IMR-90 (cell line): ENCODE measurements around the gene ARHGAP19. TPM values are rescaled to one million over a fixed set of nuclear protein-coding genes. Genes with fewer than 3 reads are reported as not detected.

Experiments
- ATAC-seq: fragments of 200-7000 bp; cut with Tn5 transposase; 2 replicates; pipeline ENCODE4 v1.9.1; 2020; ENCODE audit warnings: low read depth, mild to moderate bottlenecking, moderate library complexity
- BruUV-seq: library from RNA; stranded (reverse); fragments of 400-500 nt; replicated peaks from 2 replicates; lab custom pipeline; 2021; lab: Mats Ljungman, UMichigan
- CTCF ChIA-PET: fragments of 300-600 bp; formaldehyde crosslinking; extraction: SDS; loops from one replicate; lab custom pipeline; 2021; ENCODE audit warnings: antibody characterized with exemption; lab: Yijun Ruan, JAX
- POLR2A ChIA-PET: fragments of 300-600 bp; sonication (Branson Sonifier 250); formaldehyde crosslinking; loops from one replicate; lab custom pipeline; 2022; ENCODE audit warnings: antibody characterized with exemption; ENCODE audit not compliant: unreplicated experiment; lab: Charles Lee
- DNase-seq: peaks from one replicate; pipeline ENCODE4 v3.0.0; 2013
- H2AFZ ChIP-seq: replicated peaks from 2 replicates; pipeline ENCODE3; 2013; ENCODE audit warnings: low read length, mild to moderate bottlenecking; ENCODE audit not compliant: poor library complexity
- H2AK5ac ChIP-seq: 2 replicates; pipeline ENCODE4 v1.6.1; 2013; ENCODE audit warnings: low read depth, low read length, inconsistent platforms
- H2AK9ac ChIP-seq: replicated peaks from 2 replicates; pipeline ENCODE3; 2013; ENCODE audit warnings: mild to moderate bottlenecking, low read depth, low read length, moderate library complexity; ENCODE audit not compliant: poor library complexity
- H2BK120ac ChIP-seq: 2 replicates; pipeline ENCODE4 v1.6.1; 2013; ENCODE audit warnings: low read depth, low read length, inconsistent platforms
- H2BK15ac ChIP-seq: 3 replicates; pipeline ENCODE4 v1.6.1; 2013; ENCODE audit warnings: low read depth, low read length, inconsistent platforms
- H2BK20ac ChIP-seq: 2 replicates; pipeline ENCODE4 v1.6.1; 2013; ENCODE audit warnings: low read depth, mild to moderate bottlenecking, inconsistent platforms, low read length, moderate library complexity
- H2BK5ac ChIP-seq: 2 replicates; pipeline ENCODE4 v1.6.1; 2013; ENCODE audit warnings: mild to moderate bottlenecking, low read depth, low read length, inconsistent platforms; ENCODE audit not compliant: poor library complexity, severe bottlenecking
- H3K14ac ChIP-seq: replicated peaks from 2 replicates; pipeline ENCODE4 v1.6.1; 2013; ENCODE audit warnings: low read depth, low read length, inconsistent platforms
- H3K18ac ChIP-seq: 2 replicates; pipeline ENCODE4 v1.6.1; 2013; ENCODE audit warnings: low read depth, low read length, control low read depth
- H3K23ac ChIP-seq: 2 replicates; pipeline ENCODE4 v1.6.1; 2013; ENCODE audit warnings: low read depth, low read length, inconsistent platforms
- H3K27ac ChIP-seq: 2 replicates; pipeline ENCODE4 v1.5.1; 2013; ENCODE audit warnings: mild to moderate bottlenecking, control low read depth, low read length; ENCODE audit not compliant: insufficient read depth
- H3K27me3 ChIP-seq: 2 replicates; pipeline ENCODE4 v1.6.1; 2013; ENCODE audit warnings: low read length; ENCODE audit not compliant: control insufficient read depth, insufficient read depth
- H3K36me3 ChIP-seq: 2 replicates; pipeline ENCODE4 v1.6.1; 2013; ENCODE audit warnings: low read length, mixed read lengths; ENCODE audit not compliant: control insufficient read depth, insufficient read depth
- H3K4ac ChIP-seq: 2 replicates; pipeline ENCODE4 v1.6.1; 2013; ENCODE audit warnings: low read depth, low read length, inconsistent platforms
- H3K4me1 ChIP-seq: 2 replicates; pipeline ENCODE4 v1.6.1; 2013; ENCODE audit warnings: low read length, mixed read lengths; ENCODE audit not compliant: control insufficient read depth, insufficient read depth
- H3K4me2 ChIP-seq: 2 replicates; pipeline ENCODE4 v1.6.1; 2013; ENCODE audit warnings: low read depth, mild to moderate bottlenecking, control low read depth, low read length, moderate library complexity
- H3K4me3 ChIP-seq: 2 replicates; pipeline ENCODE4 v1.5.1; 2013; ENCODE audit warnings: low read depth, mild to moderate bottlenecking, control low read depth, low read length, moderate library complexity; ENCODE audit not compliant: insufficient read depth
- H3K56ac ChIP-seq: 2 replicates; pipeline ENCODE4 v1.6.1; 2013; ENCODE audit warnings: low read length, inconsistent platforms; ENCODE audit not compliant: insufficient read depth; ENCODE audit errors: extremely low read depth
- H3K79me1 ChIP-seq, 2 experiments: 2 replicates each; pipeline ENCODE4 v1.6.1; 2013; ENCODE audit warnings: low read length in 2 of 2, inconsistent platforms in 1 of 2, low read depth in 1 of 2
- H3K9ac ChIP-seq: 2 replicates; pipeline ENCODE4 v1.6.1; 2013; ENCODE audit warnings: low read depth, low read length, control low read depth
- H3K9me1 ChIP-seq: 2 replicates; pipeline ENCODE4 v1.6.1; 2013; ENCODE audit warnings: low read length, inconsistent platforms; ENCODE audit not compliant: insufficient read depth
- H3K9me3 ChIP-seq: 2 replicates; pipeline ENCODE4 v1.6.1; 2013; ENCODE audit warnings: low read length; ENCODE audit not compliant: control insufficient read depth, insufficient read depth
- H4K20me1 ChIP-seq: 2 replicates; pipeline ENCODE4 v1.6.1; 2013; ENCODE audit warnings: low read length, inconsistent platforms; ENCODE audit not compliant: insufficient read depth
- H4K5ac ChIP-seq: 2 replicates; pipeline ENCODE4 v1.6.1; 2013; ENCODE audit warnings: mild to moderate bottlenecking, low read depth, low read length, control low read depth
- H4K8ac ChIP-seq, 2 experiments: 2 replicates each; pipeline ENCODE4 v1.6.1; 2013; ENCODE audit warnings: low read depth in 2 of 2, low read length in 2 of 2, control low read depth in 1 of 2, inconsistent platforms in 1 of 2
- H4K91ac ChIP-seq: 2 replicates; pipeline ENCODE4 v1.6.1; 2013; ENCODE audit warnings: low read depth, low read length, inconsistent platforms; ENCODE audit not compliant: insufficient read depth
- BHLHE40 ChIP-seq: fragments of 150-350 bp; IDR thresholded peaks from 2 replicates; pipeline ENCODE4 v1.6.1; 2016; ENCODE audit warnings: mild to moderate bottlenecking, low read depth, low read length
- MAFK ChIP-seq: IDR thresholded peaks from 2 replicates; pipeline ENCODE4 v1.6.1; 2012; ENCODE audit warnings: low read depth, low read length, improper control_type of control experiment
- RCOR1 ChIP-seq: IDR thresholded peaks from 2 replicates; pipeline ENCODE4 v1.6.1; 2012; ENCODE audit warnings: mild to moderate bottlenecking, low read length, improper control_type of control experiment; ENCODE audit not compliant: insufficient replicate concordance
- WGBS, 2 experiments: methylation state at CpG; one replicate each; pipeline versions ENCODE4 v1.1.5 to v1.1.7; 2013; ENCODE audit warnings: missing lambda C conversion rate in 2 of 2; ENCODE audit not compliant: insufficient read length in 1 of 2; ENCODE audit errors: extremely low coverage in 2 of 2; 5-methylcytosine and 5-hydroxymethylcytosine counted together
- dilution Hi-C: fragments of 300-500 bp; cut with HindIII; formaldehyde crosslinking; loops from one replicate; pipeline ENCODE4 v1.14.3; 2018; ENCODE audit warnings: low sequenced_read_pairs; ENCODE audit not compliant: unreplicated experiment
- in situ Hi-C: fragments of 300-500 bp; cut with MboI; formaldehyde crosslinking; loops from 3 replicates; pipeline ENCODE4 v1.14.3; 2019; ENCODE audit warnings: low sequenced_read_pairs, inconsistent platforms, mixed read lengths
- intact Hi-C: fragments of 100-400 bp; cut with micrococcal nuclease; formaldehyde crosslinking; loops from 2 replicates; pipeline ENCODE4 v1.10.0; 2022
- polyA plus RNA-seq, 3 experiments: library from polyadenylated mRNA; depleted of rRNA; stranded (reverse); fragments of >200 nt; gene quantifications; 2 replicates each; pipeline ENCODE4 v1.2.3, GENCODE V29; 2012; ENCODE audit warnings: low replicate concordance in 1 of 3
- total RNA-seq: library from RNA; depleted of rRNA; stranded (reverse); fragments of >200 nt; gene quantifications from 2 replicates; pipeline ENCODE4 v1.2.3, GENCODE V29; 2012
- TF ChIP-seq, protein P1 (sequence below): conservative IDR thresholded peaks from 2 replicates; pipeline ENCODE4 v1.5.1; 2012; ENCODE audit warnings: mild to moderate bottlenecking, low read depth, low read length, improper control_type of control experiment

Gene ARHGAP19
- total and polyA plus RNA-seq, 2 of the 4 experiments (the other 2 are of a cell fraction): 6.3 to 7.0 TPM

DNA sequence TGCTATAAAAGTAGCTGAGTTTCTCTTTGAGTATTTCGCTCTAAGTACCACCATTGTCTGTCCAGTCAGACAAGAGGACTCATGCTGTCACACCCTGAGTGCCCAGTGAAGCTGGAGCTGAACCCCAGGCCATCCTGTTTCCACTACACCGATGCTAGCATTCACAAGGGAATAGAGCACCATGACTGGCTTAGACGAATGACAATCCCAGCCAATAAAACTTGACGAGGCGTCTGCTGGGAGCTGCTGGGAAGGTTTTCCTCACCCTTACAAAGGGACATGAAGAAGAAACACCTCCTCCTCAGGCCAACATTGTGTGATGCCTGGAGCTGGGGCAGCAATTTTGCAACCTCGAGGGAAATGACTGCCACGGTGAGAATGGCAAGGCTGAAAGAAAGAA lies 89.2 kb downstream of the ARHGAP19 start:
- no peak for ATAC-seq
- Histone ChIP-seq H3K4ac (no peak overlapping the region), H4K20me1 (no peaks in the 10 kb centered on the region), H3K4me3 (no peak overlapping the region), H2BK120ac (no peak overlapping the region), H2BK5ac (no peak overlapping the region), H3K23ac (no peak overlapping the region), H2BK20ac (no peak overlapping the region), H3K27me3 (peaks cover 39% of the 10 kb centered on the region), H3K9me1 (no peaks in the 10 kb centered on the region), H2AK9ac (no peak overlapping the region), H3K79me1 (no peaks in the 10 kb centered on the region), H3K56ac (no peak overlapping the region), H3K4me2 (no peak overlapping the region), H4K91ac (no peak overlapping the region), H3K27ac (no peak overlapping the region), H3K4me1 (no peaks in the 10 kb centered on the region), H2AK5ac (no peak overlapping the region), H4K8ac (no peak overlapping the region), H3K18ac (no peak overlapping the region), H4K5ac (no peak overlapping the region), H2BK15ac (no peak overlapping the region), H3K36me3 (no peaks in the 10 kb centered on the region), H3K9ac (no peak overlapping the region), H3K9me3 (no peaks in the 10 kb centered on the region), H3K14ac (no peak overlapping the region), H2AFZ (no peak overlapping the region)
- no CpG with 5 or more reads among the region's 7 CpGs for WGBS, 2 experiments
- dilution Hi-C loops: no loop called here
- TF ChIP-seq RCOR1: no peak
- TF ChIP-seq BHLHE40: no peak
- TF ChIP-seq, protein P1, sequence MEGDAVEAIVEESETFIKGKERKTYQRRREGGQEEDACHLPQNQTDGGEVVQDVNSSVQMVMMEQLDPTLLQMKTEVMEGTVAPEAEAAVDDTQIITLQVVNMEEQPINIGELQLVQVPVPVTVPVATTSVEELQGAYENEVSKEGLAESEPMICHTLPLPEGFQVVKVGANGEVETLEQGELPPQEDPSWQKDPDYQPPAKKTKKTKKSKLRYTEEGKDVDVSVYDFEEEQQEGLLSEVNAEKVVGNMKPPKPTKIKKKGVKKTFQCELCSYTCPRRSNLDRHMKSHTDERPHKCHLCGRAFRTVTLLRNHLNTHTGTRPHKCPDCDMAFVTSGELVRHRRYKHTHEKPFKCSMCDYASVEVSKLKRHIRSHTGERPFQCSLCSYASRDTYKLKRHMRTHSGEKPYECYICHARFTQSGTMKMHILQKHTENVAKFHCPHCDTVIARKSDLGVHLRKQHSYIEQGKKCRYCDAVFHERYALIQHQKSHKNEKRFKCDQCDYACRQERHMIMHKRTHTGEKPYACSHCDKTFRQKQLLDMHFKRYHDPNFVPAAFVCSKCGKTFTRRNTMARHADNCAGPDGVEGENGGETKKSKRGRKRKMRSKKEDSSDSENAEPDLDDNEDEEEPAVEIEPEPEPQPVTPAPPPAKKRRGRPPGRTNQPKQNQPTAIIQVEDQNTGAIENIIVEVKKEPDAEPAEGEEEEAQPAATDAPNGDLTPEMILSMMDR: no peak
- no peak for TF ChIP-seq MAFK
- intact Hi-C loops: no loop called here
- no peak for DNase-seq
- in situ Hi-C loops: loop anchor here (10.0 kb wide), 1 partner anchor 128 kb away; no protein-coding TSS in a partner anchor
- no TSS peak for BruUV-seq
- ChIA-PET CTCF (interaction anchor here (1.4 kb wide), 1 partner anchor 130 kb away, joined by 4 read pairs; no protein-coding TSS in a partner anchor), POLR2A (no interaction called here)
